HCEC 1CT (cell line): Measurements from ENCODE around the gene HEXD.
"Not testable (repeated sequence)": the region's sequence is repeated elsewhere in the genome, so short reads cannot be mapped to it uniquely, and the experiment has no call there.

ENCODE experiments used
- DNase-seq: peaks from one replicate; pipeline ENCODE4 v3.0.0-alpha.2; 2017

HEXD gene

DNA sequence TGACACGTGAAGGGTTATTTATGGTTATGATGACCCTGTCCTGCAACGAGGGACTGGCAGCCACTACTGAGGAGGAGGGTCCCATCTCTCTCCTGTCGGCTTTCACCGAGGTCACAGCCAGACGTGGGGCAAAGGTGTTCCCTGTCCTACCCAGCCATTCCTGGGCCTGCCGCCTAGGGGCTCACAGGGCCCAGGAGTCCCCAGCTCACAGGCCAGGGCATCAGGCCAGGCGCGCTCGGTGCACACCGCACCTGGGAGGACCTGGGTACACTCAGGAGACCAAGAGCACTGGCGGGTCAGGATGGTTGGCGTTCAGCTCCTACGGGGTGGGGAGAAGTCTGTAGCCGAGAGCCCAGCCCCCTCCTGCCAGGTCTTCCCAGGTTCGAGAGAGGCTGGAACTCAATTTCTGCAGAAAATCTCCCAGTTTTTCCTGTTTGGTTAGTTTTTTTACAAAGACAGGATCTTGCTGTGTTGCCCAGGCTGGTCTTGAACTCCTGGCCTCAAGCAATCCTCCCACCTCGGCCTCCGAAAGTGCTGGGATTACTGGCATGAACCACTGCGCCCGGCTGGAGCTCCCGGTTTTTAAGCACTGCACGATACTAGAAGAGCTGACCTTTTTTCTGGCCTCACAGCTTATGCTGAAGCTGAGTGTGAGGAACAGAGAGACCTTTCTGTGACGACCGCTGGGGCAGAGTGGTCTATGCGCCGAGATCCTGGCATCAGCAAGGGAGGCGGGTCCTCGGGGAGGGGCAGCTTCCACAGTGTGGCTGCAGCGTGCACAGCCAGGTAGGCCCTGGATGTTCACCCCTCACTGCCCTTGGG is 24.7 kb downstream of the HEXD start:
- no peak for DNase-seq

DNA sequence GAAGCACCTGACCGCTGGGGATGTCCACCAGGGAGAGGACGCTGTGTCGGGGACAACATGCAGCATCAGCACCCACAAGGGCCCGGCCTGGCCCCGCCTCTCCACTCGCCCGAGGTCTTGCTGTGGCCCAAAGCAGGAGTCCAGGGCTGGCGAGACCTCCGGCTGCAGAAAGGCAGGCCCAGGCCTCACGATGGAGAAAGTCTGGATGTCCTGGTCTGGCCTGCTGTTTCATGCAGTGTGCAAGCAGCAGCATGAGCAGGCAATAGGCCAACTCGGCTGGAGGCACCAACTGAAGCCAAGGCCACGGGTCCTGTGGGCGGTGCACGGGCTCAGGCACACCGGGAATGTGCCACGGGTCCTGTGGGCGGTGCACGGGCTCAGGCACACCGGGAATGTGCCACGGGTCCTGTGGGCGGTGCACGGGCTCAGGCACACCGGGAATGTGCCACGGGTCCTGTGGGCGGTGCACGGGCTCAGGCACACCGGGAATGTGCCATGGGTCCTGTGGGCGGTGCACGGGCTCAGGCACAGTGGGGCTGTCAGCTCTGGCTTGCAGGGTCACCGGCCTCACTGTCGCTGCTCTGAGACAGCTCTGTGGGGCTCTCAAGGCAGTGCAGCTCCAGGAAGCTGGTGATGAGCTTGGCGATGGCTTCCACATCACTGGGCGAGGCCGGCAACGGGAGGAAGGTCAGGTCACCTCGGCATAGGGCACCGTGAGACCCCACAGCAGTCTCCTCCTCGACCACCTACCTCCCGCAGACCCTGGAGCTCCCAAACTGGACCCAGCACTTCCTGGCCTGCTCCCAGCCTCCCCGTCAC is 25.5 kb downstream of the HEXD start:
- no peak for DNase-seq

GRCh38 chr17:82444284-82444893 is 26.2 kb downstream of the HEXD start:
- DNase-seq = no peak

GRCh38 chr17:82444941-82445521 is 26.9 kb downstream of the HEXD start:
- DNase-seq = no peak

GRCh38 chr17:82445542-82445941 is 27.4 kb downstream of the HEXD start:
- no peak for DNase-seq

DNA sequence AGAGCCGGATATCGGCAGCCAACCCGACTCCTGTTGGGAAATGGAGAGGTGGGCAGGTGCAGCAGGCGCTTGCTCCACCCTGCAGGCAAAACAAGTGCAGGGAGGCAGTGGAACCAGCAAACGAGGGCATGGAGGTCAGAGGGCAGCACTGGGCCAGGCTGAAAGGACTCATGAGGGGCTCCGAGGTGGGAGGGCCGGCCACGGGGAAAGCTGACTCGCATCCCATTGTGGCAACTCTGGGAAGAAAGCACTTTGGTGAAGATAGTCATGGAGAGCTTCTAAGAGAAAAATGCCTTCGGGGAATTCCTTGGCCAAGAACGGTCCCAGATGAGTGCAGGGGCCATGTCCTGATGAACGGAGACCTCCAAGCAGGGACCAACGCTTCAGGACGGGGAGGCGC is 28.0 kb downstream of the HEXD start:
- DNase-seq = no peak

DNA sequence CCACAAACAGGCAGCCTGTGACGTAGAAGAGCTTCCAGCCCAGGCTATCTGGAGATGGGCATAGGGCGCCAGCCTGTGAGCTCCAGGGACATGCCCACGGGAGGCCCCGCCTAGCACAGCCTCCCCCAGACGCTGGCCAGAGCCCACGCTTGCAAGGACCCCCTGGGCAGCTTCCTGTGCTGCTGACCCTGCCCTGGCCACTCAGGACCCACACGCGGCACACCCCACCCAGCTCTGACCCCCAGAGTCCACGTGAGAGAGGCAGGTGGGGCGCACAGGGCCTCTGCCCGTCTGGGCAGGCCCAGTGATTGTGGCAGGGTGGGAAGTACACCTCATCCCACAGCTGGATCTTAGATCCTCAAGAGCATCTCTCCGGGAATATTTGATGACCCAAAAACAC is 28.5 kb downstream of the HEXD start:
- DNase-seq = no peak

GRCh38 chr17:82447876-82448275 is 29.7 kb downstream of the HEXD start:
- DNase-seq = no peak

GRCh38 chr17:82449131-82449882 is 31.2 kb downstream of the HEXD start:
- DNase-seq = no peak

GRCh38 chr17:82449883-82450356 is 31.8 kb downstream of the HEXD start:
- DNase-seq = no peak

DNA sequence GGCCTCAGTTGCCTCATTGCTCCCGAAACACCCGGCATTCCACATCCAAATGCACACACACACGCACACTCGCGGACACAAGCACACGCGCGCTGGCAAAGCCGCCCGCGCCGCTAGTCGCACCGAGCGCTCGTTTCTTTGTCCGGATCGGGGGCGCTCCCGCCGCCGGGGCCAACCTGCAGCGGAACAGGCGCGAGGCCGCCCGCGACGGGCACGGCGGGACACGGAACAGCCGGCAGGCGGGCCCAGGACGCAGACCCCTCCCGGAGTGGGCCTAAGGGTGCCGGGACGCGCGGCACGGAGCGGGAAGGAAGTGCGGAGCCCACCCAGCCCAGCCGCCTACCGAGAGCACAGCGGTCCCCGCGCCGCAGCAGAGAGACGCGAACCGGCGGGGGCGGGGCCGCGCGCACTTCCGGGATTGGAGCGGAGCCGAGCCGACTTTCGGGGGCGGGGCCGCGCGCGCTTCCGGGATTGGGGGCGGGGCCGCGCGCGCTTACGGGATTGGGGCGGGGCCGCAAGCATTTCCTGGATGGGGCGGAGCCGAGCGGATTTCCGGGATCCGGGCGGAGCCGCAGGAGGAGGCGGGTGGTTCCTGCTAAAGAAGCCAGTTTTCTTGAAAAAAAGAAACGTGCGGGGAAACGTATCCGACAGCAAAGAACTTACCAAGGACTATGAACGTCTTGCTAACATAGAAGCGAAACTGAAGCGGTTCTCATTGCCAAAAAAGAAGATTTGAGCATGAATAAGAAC is 32.4 kb downstream of the HEXD start, which contains the start of gene CYBC1:
Gene CYBC1, minus strand, starts transcription at position 396 of the 750 bp plus-strand sequence. CDS start 1,498 bp downstream, outside the sequence.
- DNase-seq = peak; percentile 94

- DNase-seq = no peak
These were observed 34.0 kb downstream of the HEXD start for GRCh38 chr17:82452162-82452561.

DNA sequence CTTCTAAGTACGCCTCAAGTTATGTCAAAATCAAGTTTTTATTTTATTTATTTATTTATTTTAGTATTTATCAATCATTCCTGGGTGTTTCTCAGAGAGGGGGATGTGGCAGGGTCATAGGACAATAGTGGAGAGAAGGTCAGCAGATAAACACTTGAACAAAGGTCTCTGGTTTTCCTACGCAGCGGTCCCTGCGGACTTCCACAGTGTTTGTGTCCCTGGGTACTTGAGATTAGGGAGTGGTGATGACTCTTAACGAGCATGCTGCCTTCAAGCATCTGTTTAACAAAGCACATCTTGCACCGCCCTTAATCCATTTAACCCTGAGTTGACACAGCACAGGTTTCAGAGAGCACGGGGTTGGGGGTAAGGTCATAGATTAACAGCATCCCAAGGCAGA is 35.0 kb downstream of the HEXD start:
- not testable (repeated sequence) for DNase-seq

GRCh38 chr17:82453706-82454105 is 35.6 kb downstream of the HEXD start:
- DNase-seq = not testable (repeated sequence)

DNA sequence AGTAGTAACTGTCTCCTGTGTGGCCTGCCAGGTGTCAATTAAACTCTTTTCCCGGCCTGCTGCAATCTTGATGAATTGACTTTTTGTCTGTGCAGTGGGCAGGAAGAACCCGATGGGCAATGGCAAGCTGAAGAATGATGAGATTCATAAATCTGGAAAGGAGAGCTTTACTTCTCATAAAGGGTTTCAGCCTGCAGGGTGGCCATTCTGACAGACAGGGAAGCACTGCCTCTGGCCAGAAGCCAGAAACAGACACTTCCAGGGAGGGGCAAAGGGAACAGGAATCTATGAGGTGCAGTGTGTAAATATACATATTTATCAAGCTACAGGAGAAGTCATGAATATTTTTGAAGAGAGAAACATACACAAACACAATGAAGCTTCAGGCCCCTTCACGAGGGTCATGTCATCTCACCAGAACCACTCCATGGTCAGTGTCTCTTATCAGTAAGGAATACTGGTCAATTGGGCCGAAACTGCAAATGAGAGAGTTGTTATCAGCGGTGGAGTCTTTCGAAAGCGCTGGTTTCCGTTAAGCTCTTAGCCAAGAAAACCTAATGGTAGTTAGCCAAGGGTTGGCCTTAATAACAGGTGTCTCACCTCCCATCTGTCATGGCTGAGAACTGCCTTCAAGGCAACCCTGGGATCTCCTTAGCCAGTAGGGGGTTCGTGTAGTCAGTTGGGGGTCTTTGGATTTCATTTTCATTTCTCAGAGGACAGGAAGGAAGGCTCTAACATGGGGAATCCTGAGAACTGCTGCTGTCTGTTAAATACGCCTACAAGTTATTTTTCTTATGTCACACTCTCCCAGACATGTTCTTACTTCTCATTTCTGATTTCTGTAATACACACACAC is 39.2 kb downstream of the HEXD start:
- no peak for DNase-seq

DNA sequence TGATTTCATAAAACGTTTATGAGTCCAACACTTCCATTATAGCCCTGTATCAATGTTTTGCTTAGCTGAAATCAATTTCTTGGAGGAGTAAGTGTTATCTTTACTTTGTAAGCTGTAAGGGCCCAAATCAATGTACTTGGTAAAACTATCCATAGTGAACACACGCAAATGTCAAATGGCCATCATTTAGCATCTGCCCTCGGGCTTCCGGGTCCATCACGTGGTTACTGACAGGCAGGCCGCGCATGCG is 39.7 kb downstream of the HEXD start:
- DNase-seq = no peak

DNA sequence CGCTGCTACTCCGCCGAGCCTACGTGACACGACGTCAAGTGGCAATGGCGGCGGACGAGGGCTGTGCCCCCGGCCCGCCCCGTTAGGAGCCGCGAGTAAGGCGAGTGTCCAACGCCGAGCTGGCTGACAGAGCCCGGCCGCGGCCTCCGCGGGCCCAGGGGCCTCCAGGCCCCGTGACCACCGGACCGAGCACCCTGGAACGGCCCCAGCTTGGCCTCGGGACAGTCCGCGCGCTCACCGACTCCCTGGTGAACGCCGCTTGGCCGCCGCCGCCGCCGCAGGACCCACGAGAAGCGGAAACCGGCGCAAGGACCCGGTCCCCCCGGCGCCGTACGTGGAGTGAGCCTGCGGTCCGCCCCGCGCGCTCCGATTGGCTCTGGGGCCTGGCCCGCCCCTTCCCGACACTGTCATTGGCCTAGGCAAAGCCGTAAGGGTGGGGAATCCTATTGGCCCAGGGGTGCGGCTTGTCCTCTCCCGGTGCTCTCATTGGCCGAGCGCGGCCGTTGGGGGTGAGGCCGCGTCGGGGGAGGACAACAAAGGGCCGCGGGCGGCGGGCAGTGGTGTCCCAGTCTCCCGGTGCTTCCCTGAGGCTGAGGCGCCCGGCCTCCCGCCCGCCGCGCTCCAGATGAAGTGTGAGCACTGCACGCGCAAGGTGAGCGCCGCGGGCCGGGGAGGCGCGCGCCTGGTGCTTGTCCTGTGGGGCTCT is 40.2 kb downstream of the HEXD start, which contains the start of gene NARF:
Gene NARF, plus strand, starts transcription at position 563 of the 706 bp plus-strand sequence. Its CDS starts 63 bp downstream, at position 626.
- peak; percentile 99 for DNase-seq

GRCh38 chr17:82458885-82459424 is 40.8 kb downstream of the HEXD start:
- no peak for DNase-seq

- DNase-seq = not testable (repeated sequence)
These were observed 41.8 kb downstream of the HEXD start for GRCh38 chr17:82459936-82460335.
